Muscle of leg (tissue), 16 donors: ENCODE measurements around the gene BRCA1. TPM values are rescaled to one million over a fixed set of nuclear protein-coding genes. Genes with fewer than 3 reads are reported as not detected.
"Not testable (repeated sequence)": the region's sequence is repeated elsewhere in the genome, so short reads cannot be mapped to it uniquely, and the experiment has no call there.

Experiments used
- DNase-seq: peaks from one replicate; pipeline ENCODE4 v3.0.0; 2013
- H3K27ac ChIP-seq: one replicate; pipeline ENCODE4 v1.5.1; 2013; ENCODE audit warnings: mild to moderate bottlenecking, low read length, control low read depth
- H3K27me3 ChIP-seq: one replicate; pipeline ENCODE4 v1.6.1; 2013; ENCODE audit warnings: low read length; ENCODE audit not compliant: control insufficient read depth, insufficient read depth
- H3K36me3 ChIP-seq: one replicate; pipeline ENCODE4 v1.6.1; 2013; ENCODE audit warnings: low read length; ENCODE audit not compliant: control insufficient read depth, insufficient read depth
- H3K4me1 ChIP-seq: one replicate; pipeline ENCODE4 v1.6.1; 2013; ENCODE audit warnings: low read length; ENCODE audit not compliant: control insufficient read depth, insufficient read depth
- H3K4me3 ChIP-seq: one replicate; pipeline ENCODE4 v1.5.1; 2013; ENCODE audit warnings: low read length, control low read depth
- H3K9me3 ChIP-seq: replicated peaks from 2 replicates; pipeline ENCODE4 v1.6.1; 2013; ENCODE audit warnings: low read depth, low read length; ENCODE audit not compliant: control insufficient read depth
- WGBS: methylation state at CpG from one replicate; pipeline ENCODE4 v1.1.5; 2013; ENCODE audit warnings: missing lambda C conversion rate; ENCODE audit not compliant: insufficient coverage; 5-methylcytosine and 5-hydroxymethylcytosine counted together
- long read RNA-seq, 11 donors: transcript quantifications; one replicate each; lab custom pipeline, GENCODE V29; 2026
- polyA plus RNA-seq, 8 donors: library from polyadenylated mRNA; unstranded; fragments of 120-200 nt; gene quantifications; one replicate each; pipeline versions ENCODE4 v1.2.1 to v1.2.3, GENCODE V29; 2013; ENCODE audit warnings: inconsistent platforms in 1 of 8, low replicate concordance in 1 of 8; ENCODE audit not compliant: insufficient read length in 8 of 8, insufficient read depth in 1 of 8
- total RNA-seq: library from RNA; stranded (reverse); fragments of 120-200 nt; gene quantifications from one replicate; pipeline ENCODE4 v1.2.4, GENCODE V29; 2013

Gene BRCA1
- total RNA-seq = 11.2 TPM
- polyA plus RNA-seq = 10 to 100 TPM in 2 of 8 donors, 1 to 10 TPM in 6; 8.1 to 12.3 (median 9.0) TPM
- long read RNA-seq, donor 1 = 0 reads
- long read RNA-seq, donor 2 = 0 reads
- long read RNA-seq, donor 3 = 0 reads
- long read RNA-seq, donor 4, full-length matches to known transcripts = 1 of 1 reads
- long read RNA-seq, donor 4, partial matches to known transcripts = 0 of 1 reads
- long read RNA-seq, donor 4, other reads (novel, unspliced or antisense) = 0 of 1 reads
- long read RNA-seq, donor 5, partial matches to known transcripts = 0 of 3 reads
- long read RNA-seq, donor 5, other reads (novel, unspliced or antisense) = 0 of 3 reads
- long read RNA-seq, donor 6 = 0 reads
- long read RNA-seq, donor 7, full-length matches to known transcripts = 2 of 2 reads
- long read RNA-seq, donor 7, partial matches to known transcripts = 0 of 2 reads
- long read RNA-seq, donor 7, other reads (novel, unspliced or antisense) = 0 of 2 reads
- long read RNA-seq, donor 8, partial matches to known transcripts = 5 of 10 reads
- long read RNA-seq, donor 8, other reads (novel, unspliced or antisense) = 5 of 10 reads
- long read RNA-seq, donor 9, partial matches to known transcripts = 27 of 27 reads
- long read RNA-seq, donor 9, other reads (novel, unspliced or antisense) = 0 of 27 reads
- long read RNA-seq, donor 10, partial matches to known transcripts = 13 of 13 reads
- long read RNA-seq, donor 10, other reads (novel, unspliced or antisense) = 0 of 13 reads
- long read RNA-seq, donor 11 = 0 reads

GRCh38 chr17:43125133-43125966 is at the start of gene BRCA1:
Gene BRCA1 (minus strand): TSS chr17:43125364. CDS start chr17:43124096, 1,268 bp downstream.
- peaks cover 2% of the 10 kb centered on the region for H3K36me3 ChIP-seq
- H3K27ac ChIP-seq = peak within 1 kb of the TSS; percentile 88
- H3K9me3 ChIP-seq = no peaks in the 10 kb centered on the region
- peaks cover 12% of the 10 kb centered on the region for H3K4me1 ChIP-seq
- under 1% methylated on average over 22 of the region's 38 CpGs for WGBS
- DNase-seq = peak; percentile 99
- peak within 1 kb of the TSS; percentile 78 for H3K4me3 ChIP-seq
- no peaks in the 10 kb centered on the region for H3K27me3 ChIP-seq

- peak; percentile 93 for DNase-seq
- 7% methylated on average over 9 of the region's 12 CpGs for WGBS
- peak overlapping the region; percentile 63 for H3K4me3 ChIP-seq
- H3K4me1 ChIP-seq = peaks cover 18% of the 10 kb centered on the region
- no peaks in the 10 kb centered on the region for H3K9me3 ChIP-seq
- H3K27ac ChIP-seq = peak overlapping the region; percentile 100
- H3K36me3 ChIP-seq = peaks cover 10% of the 10 kb centered on the region
- no peaks in the 10 kb centered on the region for H3K27me3 ChIP-seq
Observed at GRCh38 chr17:43171586-43172487, 46.7 kb upstream of the BRCA1 start.

GRCh38 chr17:43170766-43171585 is 45.8 kb upstream of the BRCA1 start, which contains the start of gene NBR1:
Gene NBR1 (plus strand): TSS chr17:43171214. CDS start chr17:43175800, 4,586 bp downstream.
- Histone ChIP-seq H3K4me3 (peak within 1 kb of the TSS; percentile 63), H3K4me1 (peaks cover 18% of the 10 kb centered on the region), H3K9me3 (no peaks in the 10 kb centered on the region), H3K36me3 (peaks cover 3% of the 10 kb centered on the region), H3K27ac (peak within 1 kb of the TSS; percentile 100), H3K27me3 (no peaks in the 10 kb centered on the region)
- peak; percentile 100 for DNase-seq
- WGBS = 0% methylated on average over 26 of the region's 41 CpGs

GRCh38 chr17:43170140-43170765 is 45.1 kb upstream of the BRCA1 start:
- Histone ChIP-seq H3K27ac (peak overlapping the region; percentile 100), H3K36me3 (no peaks in the 10 kb centered on the region), H3K27me3 (no peaks in the 10 kb centered on the region), H3K4me3 (peak overlapping the region; percentile 63), H3K9me3 (no peaks in the 10 kb centered on the region), H3K4me1 (peaks cover 18% of the 10 kb centered on the region)
- DNase-seq = peak; percentile 98
- 0% methylated on average over 14 of the region's 27 CpGs for WGBS

GRCh38 chr17:43169561-43170139 is 44.5 kb upstream of the BRCA1 start:
- H3K9me3 ChIP-seq = no peaks in the 10 kb centered on the region
- H3K36me3 ChIP-seq = no peaks in the 10 kb centered on the region
- DNase-seq = peak; percentile 69
- H3K4me3 ChIP-seq = peak overlapping the region; percentile 63
- H3K4me1 ChIP-seq = peaks cover 18% of the 10 kb centered on the region
- peak overlapping the region; percentile 100 for H3K27ac ChIP-seq
- 0% methylated on average over 11 of the region's 29 CpGs for WGBS
- H3K27me3 ChIP-seq = no peaks in the 10 kb centered on the region

GRCh38 chr17:43165971-43166370 is 40.8 kb upstream of the BRCA1 start:
- DNase-seq, H3K27ac ChIP-seq, H3K27me3 ChIP-seq, H3K9me3 ChIP-seq, H3K36me3 ChIP-seq, H3K4me3 ChIP-seq: not testable (repeated sequence)
- H3K4me1 ChIP-seq = peaks cover 11% of the 10 kb centered on the region

GRCh38 chr17:43159957-43160356 is 34.8 kb upstream of the BRCA1 start:
- WGBS = 100% methylated on average over 3 of the region's 8 CpGs
- not testable (repeated sequence) for H3K36me3 ChIP-seq, H3K4me3 ChIP-seq, DNase-seq, H3K27ac ChIP-seq, H3K9me3 ChIP-seq, H3K4me1 ChIP-seq, H3K27me3 ChIP-seq

GRCh38 chr17:43159232-43159631 is 34.1 kb upstream of the BRCA1 start:
- H3K27me3 ChIP-seq, H3K4me1 ChIP-seq, DNase-seq, H3K9me3 ChIP-seq, H3K36me3 ChIP-seq, H3K27ac ChIP-seq, H3K4me3 ChIP-seq: not testable (repeated sequence)
- 60% methylated on average over 1 of the region's 25 CpGs for WGBS
